ENCODE measurements around the gene CENPF.

GRCh38 chr1:214567481-214567980 is 35.5 kb upstream of the CENPF start:
- no peak for TF ChIP-seq POLR2AphosphoS5 (IDR thresholded peaks at IDR 0.05)
- no peak for TF ChIP-seq CTCF (IDR thresholded peaks at IDR 0.05 in 8 of 11, conservative IDR thresholded peaks at IDR 0.05 in 3 of 11)
- no peak for TF ChIP-seq POLR2A (IDR thresholded peaks at IDR 0.05)
